HG02870 (cell line): ENCODE data around the gene RBM34.
"Not testable (repeated sequence)": the region's sequence is repeated elsewhere in the genome, so short reads cannot be mapped to it uniquely, and the experiment has no call there.

Experiments used
- ATAC-seq: cut with Tn5 transposase; IDR thresholded peaks from one replicate; pipeline ENCODE4 v1.9.1; 2021; ENCODE audit warnings: mild to moderate bottlenecking, moderate library complexity; ENCODE audit not compliant: unreplicated experiment

RBM34 gene

DNA sequence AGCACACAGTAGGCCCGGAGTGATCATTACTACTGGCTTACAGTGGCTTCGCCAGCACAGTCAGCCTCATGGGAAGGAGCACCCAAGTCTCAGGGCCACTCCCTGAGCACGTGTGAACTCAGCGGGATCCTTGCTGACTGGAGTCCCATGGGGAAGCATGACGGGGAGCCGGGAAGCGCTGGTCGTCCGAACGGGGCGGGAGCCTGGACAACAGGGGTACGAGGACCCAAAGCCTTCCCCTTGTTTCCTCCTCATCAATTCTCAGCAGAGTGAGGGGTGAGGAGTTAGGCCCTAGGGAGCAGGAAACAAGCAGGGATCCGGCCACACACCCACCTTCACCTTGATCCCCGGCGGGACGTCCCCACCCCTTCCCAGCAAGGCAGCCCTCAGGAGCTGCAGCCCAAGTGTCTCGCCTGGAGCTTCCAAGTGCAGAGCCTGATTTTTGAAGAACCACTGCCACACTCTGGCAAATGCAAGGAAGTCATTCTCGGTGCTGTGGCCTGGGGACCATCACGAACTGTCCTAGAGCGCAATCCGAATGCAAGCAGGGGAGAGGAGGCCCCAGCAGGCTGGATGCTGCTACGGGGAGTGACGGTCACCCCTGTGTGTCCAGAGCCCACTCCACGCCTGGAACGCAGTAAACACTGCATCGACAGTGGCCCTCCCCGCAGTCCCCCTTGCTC is 67.9 kb downstream of the RBM34 start:
- no peak for ATAC-seq

DNA sequence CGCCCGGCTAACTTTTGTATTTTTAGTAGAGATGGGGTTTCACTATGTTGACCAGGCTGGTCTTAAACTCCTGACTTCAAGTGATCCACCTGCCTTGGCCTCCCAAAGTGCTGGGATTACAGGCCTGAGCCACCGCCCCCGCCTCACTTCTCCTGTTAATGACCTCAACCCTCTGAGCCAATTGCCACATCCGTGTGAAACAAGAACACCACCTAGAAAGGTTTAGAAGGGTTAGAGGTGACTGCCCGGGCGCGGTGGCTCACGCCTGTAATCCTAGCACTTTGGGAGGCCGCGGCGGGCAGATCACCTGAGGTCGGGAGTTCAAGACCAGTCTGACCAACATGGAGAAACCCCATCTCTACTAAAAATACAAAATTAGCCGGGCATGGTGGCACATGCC is 68.6 kb downstream of the RBM34 start:
- ATAC-seq: not testable (repeated sequence)

DNA sequence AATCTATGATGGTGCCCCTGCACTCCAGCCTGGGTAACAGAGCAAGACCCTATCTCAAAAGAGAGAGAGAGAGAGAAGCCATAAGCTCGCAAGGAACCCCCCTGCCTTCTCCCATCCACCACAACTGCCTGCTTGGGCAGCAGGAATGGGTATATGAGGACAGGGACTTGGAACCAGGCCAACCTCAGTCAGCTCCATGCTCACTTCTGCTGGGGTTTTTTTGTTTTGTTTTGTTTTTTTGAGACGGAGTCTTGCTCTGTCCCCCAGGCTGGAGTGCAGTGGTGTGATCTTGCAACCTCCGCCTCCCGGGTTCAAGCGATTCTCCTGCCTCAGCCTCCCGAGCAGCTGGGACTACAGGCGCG is 69.0 kb downstream of the RBM34 start:
- ATAC-seq: not testable (repeated sequence)

DNA sequence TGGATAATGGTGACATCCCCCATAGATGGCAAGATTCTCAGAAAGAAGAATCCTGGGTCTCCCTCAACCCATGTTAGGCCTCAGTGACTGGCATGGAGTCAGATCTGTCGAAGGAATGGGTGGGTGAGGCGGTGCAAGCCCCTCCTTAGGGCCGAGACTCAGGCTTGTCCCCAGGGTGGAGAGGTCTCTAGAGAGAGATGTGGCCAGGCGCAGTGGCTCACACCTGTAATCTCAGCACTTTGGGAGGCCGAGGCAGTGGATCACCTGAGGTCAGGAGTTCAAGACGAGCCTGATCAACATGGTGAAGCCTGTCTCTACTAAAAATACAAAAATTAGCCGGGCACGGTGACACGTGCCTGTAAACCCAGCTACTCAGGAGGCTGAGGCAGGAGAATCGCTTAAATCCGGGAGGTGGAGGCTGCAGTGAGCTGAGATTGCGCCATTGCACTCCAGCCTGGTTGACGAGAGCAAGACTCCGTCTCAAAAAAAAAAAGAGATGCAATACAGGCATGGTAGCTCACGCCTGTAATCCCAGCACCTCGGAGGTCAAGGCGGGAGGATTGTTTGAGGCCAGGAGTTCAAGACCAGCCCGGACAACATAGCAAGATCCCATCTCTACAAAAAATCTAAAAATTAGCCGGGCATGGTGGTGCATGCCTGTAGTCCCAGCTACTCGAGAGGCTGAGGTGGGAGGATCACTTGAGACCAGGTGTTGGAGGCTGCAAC is 69.6 kb downstream of the RBM34 start:
- ATAC-seq: not testable (repeated sequence)

DNA sequence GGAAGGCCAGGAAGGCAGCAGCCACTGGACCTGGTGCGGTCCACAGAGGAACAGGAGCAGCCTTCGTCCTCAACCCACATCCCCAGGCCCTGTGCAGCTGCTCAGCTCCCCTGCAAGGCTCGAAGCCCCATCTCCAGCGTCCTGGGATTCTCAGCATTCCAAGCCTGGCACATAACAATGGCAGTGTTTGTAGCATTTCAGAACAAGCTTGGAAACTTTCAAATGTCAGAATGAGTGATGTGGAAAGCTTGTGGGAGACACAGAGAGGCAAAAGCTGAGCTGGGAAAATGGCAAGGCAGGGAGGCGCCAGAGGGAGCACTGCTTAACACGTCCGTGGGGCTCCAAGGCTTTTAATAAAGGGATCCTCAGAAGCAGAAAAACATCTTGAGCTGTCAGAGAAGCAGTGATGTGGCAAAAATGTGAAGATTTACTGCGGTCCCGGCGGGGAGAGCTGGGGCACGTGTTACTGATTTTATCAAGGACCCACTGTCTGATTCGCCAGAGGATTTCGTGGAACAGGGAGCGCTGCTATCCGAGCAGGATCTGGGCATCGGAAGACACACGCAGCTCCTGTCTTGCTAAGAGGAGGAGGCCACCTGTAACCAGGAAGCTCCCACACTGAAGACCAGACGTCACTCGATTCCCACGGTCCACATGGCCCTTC is 70.5 kb downstream of the RBM34 start:
- no peak for ATAC-seq

DNA sequence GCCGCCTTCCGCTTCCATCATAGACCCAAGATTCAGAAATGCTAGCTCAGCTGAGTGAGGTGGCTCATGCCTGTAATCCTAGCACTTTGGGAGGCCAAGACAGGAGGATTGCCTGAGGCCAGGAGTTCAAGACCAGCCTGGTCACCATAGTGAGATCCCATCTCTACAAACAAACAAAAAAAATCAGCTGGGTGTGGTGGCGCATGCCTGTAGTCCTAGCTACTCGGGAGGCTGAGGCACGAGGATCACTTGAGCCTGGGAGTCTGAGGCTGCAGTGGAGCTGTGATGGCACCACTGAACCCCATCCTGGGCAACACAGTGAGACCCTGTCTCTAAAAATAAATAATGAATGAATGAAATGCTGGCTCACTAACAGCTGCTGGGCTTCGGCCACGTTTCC is 72.1 kb downstream of the RBM34 start:
- no peak for ATAC-seq

DNA sequence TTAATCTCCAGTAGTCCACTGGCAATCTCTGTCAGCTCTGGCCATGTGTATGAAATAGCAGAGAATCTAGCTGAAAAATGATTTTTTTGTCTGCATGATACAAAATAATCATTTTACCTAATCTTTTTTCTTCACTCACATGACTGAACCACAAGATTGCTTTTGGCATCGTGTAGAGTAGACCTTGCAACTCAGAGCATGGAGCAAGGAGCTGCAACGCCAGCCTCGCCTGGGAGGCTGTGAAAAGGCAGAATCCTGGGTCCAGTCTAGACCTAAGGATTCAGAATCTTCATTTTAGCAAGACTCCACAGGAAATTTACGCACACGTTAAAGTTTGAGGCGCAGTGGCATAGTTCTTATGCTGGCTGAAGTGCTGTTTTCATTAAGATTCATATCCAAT is 72.6 kb downstream of the RBM34 start:
- ATAC-seq: no peak

DNA sequence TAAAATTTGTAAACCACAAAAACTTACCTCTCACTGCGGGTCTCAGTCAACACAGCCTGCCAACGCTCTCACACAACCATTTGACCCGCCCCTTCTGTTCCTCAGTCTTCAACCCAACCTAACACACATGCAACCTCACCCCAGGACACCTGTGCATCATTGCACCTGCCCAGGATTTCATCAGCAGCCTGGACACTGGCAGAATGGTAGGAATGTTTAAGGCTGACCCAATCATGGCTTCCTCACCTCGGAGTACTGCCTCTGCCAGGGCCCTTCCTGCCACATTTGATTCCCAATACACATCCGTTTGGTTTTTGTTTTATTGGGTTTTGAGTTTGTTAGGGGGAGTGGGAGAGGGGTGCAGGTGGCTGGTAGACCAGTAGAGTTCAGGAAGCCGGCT is 73.1 kb downstream of the RBM34 start:
- no peak for ATAC-seq

DNA sequence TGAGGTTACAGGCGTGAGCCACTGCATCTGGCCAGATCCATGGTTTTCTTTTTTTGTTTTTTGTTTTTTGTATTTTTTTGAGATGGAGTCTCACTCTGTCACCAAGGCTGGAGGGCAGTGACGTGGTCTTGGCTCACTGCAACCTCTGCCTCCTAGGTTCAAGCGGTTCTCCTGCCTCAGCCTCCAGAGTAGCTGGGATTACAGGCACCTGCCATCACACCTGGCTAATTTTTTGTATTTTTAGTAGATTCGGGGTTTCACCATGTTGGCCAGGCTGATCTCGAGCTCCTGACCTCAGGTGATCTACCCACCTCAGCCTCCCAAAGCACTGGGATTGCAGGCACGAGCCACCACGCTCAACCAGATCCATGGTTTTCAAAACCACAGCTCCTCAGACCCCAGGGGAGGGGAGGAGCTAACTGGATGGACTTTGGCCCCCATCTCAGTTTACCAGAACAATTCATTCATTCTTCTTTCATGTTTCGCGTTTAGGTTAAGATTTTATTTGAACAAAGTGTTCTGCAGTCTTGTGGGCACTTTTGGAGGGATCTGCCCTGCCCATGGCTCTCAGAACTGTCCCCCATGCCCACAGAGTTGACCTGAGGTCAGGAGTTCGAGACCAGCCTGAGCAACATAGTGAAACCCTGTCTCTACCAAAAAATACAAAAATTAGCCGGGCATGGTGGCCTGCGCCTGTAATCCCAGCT is 75.5 kb downstream of the RBM34 start:
- ATAC-seq: not testable (repeated sequence)
